GM19324 (cell line): ENCODE data around the gene PTPRT.

Source experiments
- ATAC-seq: cut with Tn5 transposase; IDR thresholded peaks from one replicate; pipeline ENCODE4 v1.9.1; 2021; ENCODE audit warnings: mild to moderate bottlenecking, moderate library complexity; ENCODE audit not compliant: unreplicated experiment, low FRiP score

The PTPRT gene

DNA sequence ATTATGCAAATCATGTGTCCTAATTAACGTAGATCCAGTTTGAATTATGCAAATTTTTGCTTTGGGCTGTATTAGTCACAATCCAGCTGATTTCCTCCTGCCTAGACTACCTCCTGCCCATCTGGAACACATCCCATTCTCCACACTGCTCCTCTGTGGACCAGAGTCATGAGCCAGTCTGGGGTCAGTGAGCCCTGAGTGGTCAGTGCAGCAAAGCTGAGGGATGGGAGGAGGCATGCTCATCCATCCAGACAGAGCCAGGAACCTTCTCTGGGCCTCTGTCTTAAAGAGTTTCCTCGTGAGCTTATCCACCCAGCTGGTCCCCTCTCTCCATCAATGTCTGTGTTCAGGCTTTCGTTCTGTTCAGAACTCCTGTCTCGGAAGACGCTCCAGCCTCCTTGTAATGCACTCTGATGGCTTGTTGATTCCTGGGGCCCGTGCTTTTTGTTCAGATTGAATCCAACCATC, 747.8 kb downstream of the PTPRT start:
- no peak for ATAC-seq

DNA sequence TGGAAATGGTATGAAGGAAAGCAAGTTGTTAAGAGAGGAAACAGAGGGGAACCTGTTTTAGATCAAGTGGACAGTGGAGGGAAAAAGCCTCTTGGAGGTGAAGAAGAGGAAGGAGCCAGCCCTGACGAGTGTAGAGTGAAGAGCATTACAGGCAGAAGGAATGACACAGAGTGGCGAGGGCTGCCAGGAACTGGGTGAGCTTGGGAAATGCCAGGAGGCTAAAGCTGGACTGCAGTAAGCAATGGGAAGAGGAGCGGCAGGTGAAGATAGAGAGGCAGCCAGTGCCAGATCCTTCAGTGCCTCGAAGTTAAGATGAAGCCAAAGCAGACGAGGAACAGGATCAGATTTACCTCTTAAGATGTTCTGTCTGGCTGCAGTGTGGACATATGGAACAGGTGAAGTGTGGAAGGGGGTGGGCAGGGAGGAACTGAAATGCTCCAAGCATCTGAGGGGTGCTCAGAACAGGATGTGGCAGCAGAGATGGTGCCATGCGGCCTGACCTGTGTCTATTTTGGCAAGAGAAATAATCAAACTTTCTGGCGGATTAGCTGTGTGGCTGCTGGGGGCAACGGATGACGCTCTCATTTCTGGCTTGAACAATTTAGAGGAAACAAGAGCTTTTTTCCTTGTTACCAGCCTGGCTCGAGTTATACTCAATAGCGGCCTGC, 748.4 kb downstream of the PTPRT start:
- no peak for ATAC-seq

DNA sequence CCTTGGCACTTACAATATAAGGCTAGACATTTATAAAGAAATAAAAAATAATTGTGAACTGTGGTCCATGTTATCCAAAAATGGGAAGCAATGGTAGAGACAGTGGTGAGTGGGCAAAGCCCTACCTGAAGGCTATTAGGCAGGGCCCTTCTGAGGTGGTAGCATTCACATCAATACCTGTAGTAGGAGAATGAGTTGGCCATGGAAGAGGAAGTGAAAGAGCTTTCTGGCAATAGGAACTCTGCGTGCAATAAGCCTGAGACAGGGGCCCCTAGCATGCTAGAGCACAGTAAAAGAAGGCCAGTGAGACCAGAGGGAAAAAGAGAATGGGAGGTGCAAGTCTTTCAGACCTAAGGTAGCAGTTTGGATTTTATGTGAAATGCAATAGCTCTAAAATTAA, 754.5 kb downstream of the PTPRT start:
- peak; percentile 83 for ATAC-seq

DNA sequence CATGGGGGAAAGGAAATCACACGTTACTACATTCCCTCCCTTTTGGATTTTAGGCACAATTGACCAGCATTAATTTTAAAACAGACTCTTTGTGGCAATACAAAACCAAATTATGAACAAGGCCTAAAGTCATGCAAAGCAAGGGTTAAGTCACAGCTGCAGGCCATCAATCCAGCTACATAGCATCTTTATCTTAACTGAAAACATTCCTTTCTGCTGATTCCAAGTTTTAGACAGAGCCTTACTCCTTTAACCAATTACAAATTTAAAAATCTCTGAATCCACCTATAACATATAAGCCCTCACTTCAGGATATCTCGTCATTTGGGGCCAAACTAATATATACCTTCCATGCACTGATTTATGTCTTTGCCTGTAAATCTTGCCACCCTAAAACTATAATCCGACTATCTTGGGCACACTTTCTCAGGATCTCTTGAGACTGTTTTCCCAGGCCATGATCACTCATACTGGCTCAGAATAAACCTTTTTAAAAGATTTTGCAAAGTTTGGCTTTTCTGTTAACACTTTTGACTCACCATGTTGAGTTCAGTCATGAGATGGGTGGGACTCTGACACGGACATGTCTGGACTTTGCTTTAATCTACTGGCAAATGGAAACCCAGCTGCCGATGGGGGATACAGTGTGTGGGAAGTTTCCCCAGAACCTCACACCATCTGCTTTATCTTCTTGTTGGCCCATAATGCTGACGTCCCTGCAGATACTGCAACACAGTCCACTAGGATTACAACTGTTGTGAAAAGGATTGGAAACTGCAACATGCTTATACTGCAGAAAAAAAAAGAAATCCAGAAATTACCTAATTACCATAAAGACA, 757.0 kb downstream of the PTPRT start:
- ATAC-seq, result no peak

DNA sequence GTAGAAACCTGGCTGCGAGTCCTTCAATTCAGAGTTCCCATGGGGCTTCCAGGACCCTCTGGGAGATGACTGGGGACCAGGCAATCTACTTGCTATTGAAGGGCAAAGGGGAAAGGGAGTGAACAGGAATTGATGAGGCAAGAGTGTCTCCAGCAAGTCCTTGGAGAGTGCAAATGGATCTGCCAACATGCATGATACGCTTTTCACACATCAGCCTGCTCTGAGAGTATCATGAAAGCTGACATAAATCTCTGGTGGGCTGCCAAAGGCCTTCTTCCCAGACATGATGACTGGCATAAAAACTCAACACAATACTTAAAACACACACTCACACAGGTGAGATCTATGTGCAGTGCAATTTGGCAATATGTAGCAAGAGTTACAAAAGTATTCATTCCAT, 759.1 kb downstream of the PTPRT start:
- ATAC-seq, result no peak

DNA sequence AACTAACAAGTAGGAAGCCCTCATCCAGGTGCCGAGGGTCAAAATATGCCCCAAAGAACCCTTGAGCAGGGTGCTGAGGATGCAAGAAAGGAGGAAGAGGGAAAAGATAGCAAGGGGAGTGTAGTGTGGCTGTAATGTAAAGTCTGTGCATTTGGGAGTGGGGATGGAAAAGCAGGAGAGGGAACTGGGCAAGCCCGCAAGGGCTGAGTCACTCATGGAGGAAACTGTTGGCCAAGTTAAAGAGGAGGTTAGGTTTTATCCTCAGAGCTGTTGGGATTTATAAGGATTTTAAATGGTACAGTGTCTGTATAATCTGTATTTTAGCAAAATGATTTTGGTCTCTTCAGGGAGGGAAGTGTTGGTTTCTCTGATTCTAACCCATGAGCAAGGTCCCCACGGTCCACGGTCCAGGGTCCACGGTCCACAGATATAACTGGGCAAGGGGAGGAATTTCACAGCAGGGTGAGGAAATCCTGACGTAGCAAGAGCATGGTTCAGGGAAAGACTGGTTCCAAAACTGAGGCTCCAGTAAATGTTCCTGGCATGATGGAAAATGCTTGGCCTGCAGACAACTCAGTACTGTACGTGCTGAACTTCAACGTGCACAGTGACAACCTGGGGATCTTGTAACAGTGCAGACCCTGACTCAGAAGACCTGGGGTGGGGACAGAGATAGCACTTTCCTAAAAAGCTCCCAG, 759.8 kb downstream of the PTPRT start:
- ATAC-seq, result no peak

DNA sequence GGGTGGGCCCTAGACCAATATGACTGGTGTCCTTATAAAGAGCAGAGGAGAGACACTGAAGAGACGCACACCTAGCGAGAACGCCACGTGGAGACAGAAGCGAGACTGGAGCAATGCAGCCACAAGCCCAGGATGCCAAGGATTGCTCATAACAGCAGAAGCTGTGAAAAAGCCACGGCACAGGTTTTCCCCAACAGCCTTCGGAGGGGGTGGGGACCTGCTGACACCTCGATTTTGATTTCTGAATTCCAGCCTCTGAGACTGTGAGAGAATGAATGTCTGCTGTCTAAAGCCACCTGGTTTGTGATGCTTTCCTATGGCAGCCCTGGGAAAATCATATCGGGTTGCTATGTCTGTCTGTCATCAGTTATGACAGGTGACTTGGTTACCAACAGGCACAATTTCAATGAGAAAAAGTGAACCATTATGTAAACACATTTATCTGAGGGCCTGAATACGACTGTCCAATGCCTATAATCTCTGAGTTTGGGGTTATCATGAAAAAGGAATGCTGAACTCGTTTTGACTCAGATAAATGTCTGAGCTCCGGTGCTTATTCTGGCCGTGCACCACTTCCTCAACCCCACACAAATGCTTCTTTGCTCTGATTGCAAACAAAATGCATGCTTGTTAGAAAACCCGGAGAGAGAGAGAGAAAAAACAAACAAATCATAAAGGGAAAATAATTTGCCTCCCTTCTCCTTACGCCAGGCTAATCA, 769.7 kb downstream of the PTPRT start:
- no peak for ATAC-seq

DNA sequence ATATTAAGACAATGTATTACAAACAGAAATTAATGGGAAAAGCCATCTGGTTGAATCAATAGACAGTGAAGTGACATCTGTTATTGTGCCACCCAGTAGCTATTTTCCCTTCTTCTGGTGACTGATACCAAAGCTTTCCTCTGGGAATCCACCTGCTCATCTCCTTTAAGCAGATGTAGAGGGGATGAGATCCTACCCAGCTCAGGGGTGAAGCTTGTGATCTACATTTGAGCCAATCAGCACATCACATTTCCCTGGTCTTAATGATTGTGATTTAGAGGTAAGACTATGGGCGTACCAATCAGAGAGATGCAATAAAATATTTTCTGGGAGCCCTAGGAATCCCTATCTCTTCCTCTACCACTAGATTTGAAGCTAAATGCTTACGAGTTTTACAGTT, 782.9 kb downstream of the PTPRT start:
- no peak for ATAC-seq

DNA sequence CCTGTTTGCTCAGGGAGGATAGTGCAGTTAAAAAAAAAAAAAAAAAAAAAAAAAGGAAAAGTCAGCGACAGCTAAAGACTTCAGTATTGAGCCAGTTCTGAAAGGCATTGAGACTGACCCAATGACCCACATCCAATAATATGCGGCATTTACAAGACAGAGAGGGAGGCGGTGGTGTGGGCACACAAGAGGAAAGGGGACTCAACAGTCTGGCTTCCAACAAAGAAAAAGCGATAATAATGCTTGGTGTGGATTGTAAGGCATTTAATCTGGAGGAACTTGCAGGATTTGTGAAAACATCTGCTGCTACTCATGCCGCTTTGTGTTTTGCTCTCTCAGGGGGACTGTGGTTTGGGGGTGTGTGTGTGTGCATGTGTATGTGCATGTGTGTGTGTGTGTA, 787.3 kb downstream of the PTPRT start:
- no peak for ATAC-seq

DNA sequence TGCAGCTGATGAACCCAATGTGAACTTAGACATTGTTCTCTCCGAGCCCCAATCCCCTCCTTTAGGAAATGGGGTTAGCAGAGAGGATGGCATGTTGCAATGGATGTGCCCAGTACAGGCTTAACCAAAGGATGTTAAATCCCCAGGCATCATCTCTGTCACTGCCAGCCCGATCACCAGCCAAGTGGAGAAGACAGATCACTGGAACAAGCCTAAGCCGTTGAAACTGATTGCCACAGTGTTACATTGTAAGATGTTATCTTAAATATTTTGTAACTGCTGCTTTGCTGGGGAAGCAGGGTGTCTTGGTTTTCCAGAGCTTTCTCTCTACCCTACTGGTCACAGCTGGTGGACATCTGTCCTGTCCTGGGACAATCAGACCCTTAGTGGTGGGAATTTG, 788.1 kb downstream of the PTPRT start:
- no peak for ATAC-seq

DNA sequence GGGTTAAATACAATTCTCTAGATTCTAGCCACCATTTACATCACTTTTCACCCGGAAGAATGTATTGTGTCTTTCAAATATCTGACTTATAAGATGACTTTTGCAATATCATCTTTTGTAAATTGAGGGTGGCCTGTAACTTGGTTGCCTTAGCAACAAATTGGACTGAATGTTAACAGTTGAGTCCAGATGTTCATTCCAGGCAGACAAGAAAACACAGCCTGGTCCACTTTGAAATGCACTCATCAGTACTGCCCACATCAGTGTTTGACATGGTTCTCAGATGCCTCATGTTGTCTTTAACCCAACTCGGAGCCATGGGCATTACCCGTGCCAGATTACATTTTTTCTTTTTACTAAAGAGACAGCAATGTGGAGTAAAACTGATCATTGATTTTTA, 789.9 kb downstream of the PTPRT start:
- ATAC-seq, result no peak

DNA sequence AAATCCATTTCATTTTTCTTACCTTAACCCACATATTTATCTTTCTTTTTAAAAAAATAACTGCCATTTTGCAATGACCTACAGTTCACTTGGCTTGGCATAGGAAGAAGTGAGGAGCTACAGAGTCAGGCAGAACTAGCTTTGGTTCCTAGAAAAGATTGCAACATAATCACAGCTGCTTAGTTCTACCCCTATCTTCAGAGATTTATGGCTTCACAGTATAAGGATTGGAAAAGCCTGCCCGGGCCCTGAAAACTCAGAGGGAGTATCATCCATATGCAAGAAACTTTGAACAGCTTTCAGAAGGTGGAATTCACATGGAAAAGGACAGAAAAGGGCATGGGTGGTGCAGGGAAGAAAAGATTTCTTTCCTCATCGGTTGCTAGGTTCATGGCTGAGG, 797.3 kb downstream of the PTPRT start:
- no peak for ATAC-seq

DNA sequence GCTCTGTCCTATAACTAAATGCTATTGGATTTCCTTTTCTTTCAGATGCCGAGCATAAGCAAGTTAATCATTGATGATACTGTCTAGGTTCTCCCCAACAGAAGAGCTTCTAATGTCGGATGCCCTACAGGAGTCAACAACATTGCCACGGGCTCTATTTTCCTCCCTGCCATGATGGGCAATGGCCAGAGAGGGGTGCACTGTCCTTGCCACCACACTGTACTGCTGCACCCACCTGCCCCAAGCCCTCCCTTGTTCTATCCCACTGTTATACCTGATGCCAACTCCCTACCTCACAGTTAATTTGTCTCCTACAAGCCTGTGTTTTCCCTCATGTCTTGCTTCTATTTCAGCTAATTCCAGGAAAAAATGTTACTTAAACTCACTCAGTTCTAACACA, 797.9 kb downstream of the PTPRT start:
- ATAC-seq, result no peak

DNA sequence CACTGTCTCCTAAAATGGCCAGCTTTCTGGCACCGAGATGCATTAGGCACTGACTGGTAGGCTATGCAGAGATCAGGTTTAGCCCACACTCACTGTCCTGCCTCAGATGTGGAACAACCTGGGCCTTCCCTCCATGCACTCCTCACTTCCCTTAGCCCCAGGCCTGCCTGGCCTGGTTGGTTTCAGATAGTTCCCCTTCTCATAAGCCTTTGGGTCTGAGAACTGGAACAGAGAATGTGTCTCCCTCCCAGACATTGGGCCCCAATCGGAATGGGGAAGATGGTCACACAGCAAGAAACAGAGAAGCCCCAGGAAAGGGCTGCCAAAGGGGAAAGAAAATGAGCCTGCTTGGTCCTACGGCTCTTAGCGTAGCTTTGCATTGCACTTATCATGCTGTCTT, 809.4 kb downstream of the PTPRT start:
- no peak for ATAC-seq

DNA sequence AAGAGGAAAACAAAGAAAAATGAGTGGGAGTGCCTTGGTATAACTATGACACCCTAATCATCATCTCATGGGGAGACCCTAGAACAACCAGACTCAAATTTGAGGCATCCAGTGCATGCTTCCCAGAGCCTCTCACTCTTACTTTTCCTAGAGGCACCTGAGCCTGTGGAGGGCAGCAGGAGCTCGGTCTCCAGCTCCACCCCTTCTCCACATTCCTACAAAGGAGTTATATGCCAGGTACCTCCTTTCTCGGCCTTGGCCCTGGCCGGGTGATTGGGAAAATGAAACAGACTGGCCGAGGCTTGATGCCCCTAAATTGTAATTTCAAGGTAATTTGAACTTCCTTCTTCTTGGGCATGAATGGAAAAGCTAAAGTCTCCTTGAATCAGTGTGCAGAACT, 810.3 kb downstream of the PTPRT start:
- ATAC-seq, result no peak

DNA sequence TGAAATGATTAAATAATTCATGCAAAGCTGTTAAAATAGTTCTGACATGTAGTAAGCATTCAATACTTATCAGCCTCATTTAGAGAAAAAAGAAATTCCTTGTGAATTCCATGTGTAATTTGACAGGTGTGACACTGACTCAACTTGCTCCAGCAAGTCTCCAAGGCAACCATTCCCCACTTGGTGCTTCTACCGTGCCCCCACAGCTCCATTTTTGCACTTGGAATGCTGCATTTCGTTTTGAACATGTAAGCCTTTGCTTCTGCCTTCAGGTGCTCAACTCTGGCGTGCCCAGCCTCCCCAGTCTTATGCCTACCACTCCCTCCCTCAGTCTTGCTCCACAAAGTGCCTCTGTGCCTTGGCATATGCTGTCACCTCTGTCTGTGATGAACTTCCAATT, 810.9 kb downstream of the PTPRT start:
- ATAC-seq, result no peak

DNA sequence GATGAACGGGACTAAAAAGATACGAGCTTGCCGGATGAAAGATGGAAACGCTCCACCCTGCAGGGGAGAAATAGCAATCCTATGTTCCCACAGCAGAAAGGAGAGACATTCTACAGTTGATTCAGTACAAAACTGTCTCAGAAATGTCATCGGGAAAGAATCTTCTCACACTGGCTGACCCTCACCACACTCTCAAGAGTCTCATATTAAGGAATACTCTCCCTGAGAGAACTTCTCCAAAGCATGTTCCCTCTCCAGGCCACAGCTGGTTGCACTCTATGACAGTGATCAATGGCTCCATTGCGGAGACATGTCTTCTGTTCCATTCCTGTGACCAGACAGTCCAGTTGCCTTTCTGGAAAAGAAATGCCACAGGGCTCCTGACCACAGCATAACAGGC, 813.6 kb downstream of the PTPRT start:
- ATAC-seq, result no peak

DNA sequence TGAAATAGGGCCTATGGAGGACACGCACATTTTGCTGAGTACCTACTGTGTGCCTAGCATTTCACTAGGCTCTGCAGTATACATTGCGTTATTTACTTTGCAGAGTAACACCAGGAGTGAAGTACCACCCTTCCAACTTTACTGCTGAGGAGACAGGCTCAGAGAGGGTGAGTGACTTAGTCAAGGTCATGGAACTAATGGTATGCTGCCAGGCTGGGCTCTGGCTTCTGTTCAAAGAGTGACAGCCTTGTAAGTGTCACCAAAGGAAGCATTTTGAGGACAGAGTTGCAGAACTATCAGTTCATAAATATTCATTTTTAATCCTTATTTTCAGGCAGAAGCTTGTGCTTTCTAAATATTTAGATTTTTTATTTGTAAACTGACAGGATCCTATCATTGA, 816.7 kb downstream of the PTPRT start:
- no peak for ATAC-seq

DNA sequence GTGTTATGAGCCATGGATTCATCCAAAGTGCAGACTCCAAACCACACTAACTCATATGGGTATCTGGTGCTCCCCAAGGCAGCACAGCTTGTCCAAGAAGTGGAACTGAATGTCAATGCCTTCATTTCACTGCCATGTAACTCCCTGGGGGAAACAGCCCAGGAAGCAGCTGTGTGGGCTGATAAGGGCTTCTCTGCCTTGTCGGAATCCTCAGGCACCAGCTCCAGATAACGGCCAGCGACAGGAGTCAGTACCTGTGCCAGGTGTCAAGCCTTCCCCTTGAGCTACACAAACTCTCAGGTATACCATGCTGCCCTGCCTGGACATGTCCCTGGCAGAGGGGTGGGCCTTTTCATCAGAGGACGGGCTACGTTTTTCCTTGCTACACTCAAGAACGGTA, 819.6 kb downstream of the PTPRT start:
- no peak for ATAC-seq

DNA sequence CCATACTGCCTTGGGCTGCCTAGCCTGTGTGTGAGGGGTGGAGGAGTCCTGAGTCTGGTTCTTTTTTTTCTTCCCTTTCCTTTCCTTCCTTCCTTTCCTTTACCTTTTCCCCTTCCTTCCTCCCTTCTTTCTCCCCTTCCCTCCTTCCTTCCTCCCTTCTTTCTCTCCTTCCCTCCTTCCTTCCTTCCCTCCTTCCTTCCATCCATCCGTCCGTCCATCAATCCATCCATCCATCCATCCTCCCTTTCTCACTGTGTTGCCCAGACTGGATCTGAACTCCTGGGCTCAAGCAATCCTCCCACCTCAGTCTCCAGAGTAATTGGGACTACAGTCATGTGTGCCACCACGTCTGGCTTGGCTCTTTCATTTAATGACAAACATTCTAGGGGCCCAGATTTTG, 820.8 kb downstream of the PTPRT start:
- ATAC-seq, result no peak

DNA sequence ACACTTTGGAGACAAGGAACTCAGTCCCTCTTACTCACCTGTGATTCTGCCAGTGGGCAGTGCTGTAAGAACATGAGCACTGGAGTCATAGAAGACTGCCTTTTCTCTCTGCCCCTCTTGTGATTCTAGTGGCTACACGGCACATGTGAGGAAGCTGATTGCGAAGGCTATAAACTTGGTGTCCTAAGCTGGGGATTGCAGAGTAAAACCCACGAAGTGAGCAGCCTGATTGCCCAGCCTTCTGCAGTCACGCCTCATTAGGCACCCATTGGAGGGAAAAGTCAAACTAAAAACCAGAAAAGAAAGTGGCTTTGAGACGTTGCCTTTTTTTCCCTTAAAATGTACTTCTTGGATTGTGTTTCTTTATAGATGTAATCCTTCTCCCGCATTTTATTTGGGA, 823.1 kb downstream of the PTPRT start:
- no peak for ATAC-seq
